Measurements from ENCODE around the gene MT1HL1.

- TF ChIP-seq POLR2AphosphoS5 (IDR thresholded peaks at IDR 0.05; ENCODE audit: low read depth) = no peak
- TF ChIP-seq CTCF (IDR thresholded peaks at IDR 0.05; ENCODE audit: insufficient read depth, low read length) = no peak
- TF ChIP-seq REST (IDR thresholded peaks at IDR 0.05; ENCODE audit: insufficient replicate concordance, low read depth) = no peak
- TF ChIP-seq GABPA (IDR thresholded peaks at IDR 0.05; ENCODE audit: low read depth) = no peak
These were observed 31.5 kb upstream of the MT1HL1 start for GRCh38 chr1:237035759-237036158.
